Thyroid gland (tissue), 4 donors: ENCODE measurements around the gene ZBTB12. TPM values are rescaled to one million over a fixed set of nuclear protein-coding genes. Genes with fewer than 3 reads are reported as not detected.

Source experiments
- DNase-seq, 2 donors: peaks; one replicate each; pipeline ENCODE4 v3.0.0-alpha.2; 2019
- H3K27ac ChIP-seq, 3 donors: fragments of 200-600 bp; sonication (generic); 1 replicate in 2 of 3; 2 replicates in 1 of 3; pipeline ENCODE4 v1.5.1; 2016 to 2019; ENCODE audit warnings: mild to moderate bottlenecking in 1 of 3, moderate library complexity in 1 of 3
- H3K27me3 ChIP-seq: fragments of 200-600 bp; sonication (generic); one replicate; pipeline ENCODE4 v1.5.1; 2019
- H3K36me3 ChIP-seq, 2 donors: fragments of 200-600 bp; sonication (generic); one replicate each; pipeline ENCODE4 v1.5.1; 2016 to 2019
- H3K4me1 ChIP-seq, 2 donors: fragments of 200-600 bp; sonication (generic); one replicate each; pipeline ENCODE4 v1.5.1; 2017 to 2019
- H3K4me3 ChIP-seq, 3 donors: fragments of 200-600 bp; sonication (generic); replicated peaks in 1 of 3; 1 replicate in 2 of 3; 2 replicates in 1 of 3; pipeline ENCODE4 v1.5.1; 2016; ENCODE audit warnings: mild to moderate bottlenecking in 1 of 3
- H3K9me3 ChIP-seq: fragments of 200-600 bp; sonication (generic); one replicate; pipeline ENCODE4 v1.5.1; 2017
- CTCF ChIP-seq, 6 experiments: fragments of 200-600 bp in 3 of 6; fragments of 450-650 bp in 3 of 6; sonication (generic) in 3 of 6; IDR thresholded peaks; one replicate each; pipeline ENCODE4 v1.5.1; 2016 to 2019; ENCODE audit warnings: antibody characterized with exemption in 6 of 6, mild to moderate bottlenecking in 2 of 6, inconsistent platforms in 1 of 6, moderate library complexity in 1 of 6
- POLR2A ChIP-seq, 2 donors: fragments of 450-650 bp; IDR thresholded peaks; one replicate each; pipeline ENCODE4 v1.6.1; 2017; ENCODE audit warnings: antibody characterized with exemption in 2 of 2, mild to moderate bottlenecking in 2 of 2, moderate library complexity in 1 of 2
- WGBS, 2 donors: methylation state at CpG; one replicate each; pipeline ENCODE4 v1.1.5; 2017; 5-methylcytosine and 5-hydroxymethylcytosine counted together
- intact Hi-C: fragments of 100-400 bp; cut with DNase I; formaldehyde crosslinking; loops from one replicate; pipeline ENCODE4 v1.15.1; 2023
- total RNA-seq, 4 donors: library from RNA; depleted of rRNA; stranded (reverse); fragments of >200 nt; gene quantifications; one replicate each; pipeline ENCODE4 v1.2.3, GENCODE V29; 2016

The ZBTB12 gene
- total RNA-seq, 4 donors from 2014 or later = 0.94 to 2.9 (median 1.5) TPM

- peaks cover 49 to 79% of the 10 kb centered on the region in 2 donors for H3K36me3 ChIP-seq
- no peak for DNase-seq
- TF ChIP-seq POLR2A (IDR thresholded peaks at IDR 0.05) (no peak), CTCF (IDR thresholded peaks at IDR 0.05) (no peak)
Observed at GRCh38 chr6:31886541-31886991, 15.3 kb downstream of the ZBTB12 start.

GRCh38 chr6:31884528-31885035, 17.3 kb downstream of the ZBTB12 start:
- H3K27me3 ChIP-seq = no peaks in the 10 kb centered on the region
- TF ChIP-seq CTCF (IDR thresholded peaks at IDR 0.05) (no peak), POLR2A (IDR thresholded peaks at IDR 0.05) (no peak)
- no peak overlapping the region for H3K27ac ChIP-seq
- intact Hi-C loops = no loop called here
- no peak for DNase-seq
- 85 to 95% methylated on average over 4 to 20 of the region's 22 CpGs for WGBS, 2 donors
- H3K4me3 ChIP-seq = no peak overlapping the region
- peaks cover 65 to 77% of the 10 kb centered on the region in 2 donors for H3K36me3 ChIP-seq
- H3K4me1 ChIP-seq = no peaks in the 10 kb centered on the region
- H3K9me3 ChIP-seq = no peaks in the 10 kb centered on the region

More at GRCh38 chr6:31886541-31886991, 15.3 kb downstream of the ZBTB12 start:
- Histone ChIP-seq H3K9me3 (no peaks in the 10 kb centered on the region), H3K27me3 (no peaks in the 10 kb centered on the region), H3K4me3 (no peak overlapping the region), H3K27ac (no peak overlapping the region), H3K4me1 (no peaks in the 10 kb centered on the region)
- intact Hi-C loops = no loop called here
- 93 to 94% methylated on average over 13 to 17 of the region's 18 CpGs for WGBS, 2 donors

- TF ChIP-seq POLR2A (IDR thresholded peaks at IDR 0.05) (no peak), CTCF (IDR thresholded peaks at IDR 0.05) (no peak)
- Histone ChIP-seq H3K4me3 (no peak overlapping the region), H3K27me3 (no peaks in the 10 kb centered on the region), H3K9me3 (no peaks in the 10 kb centered on the region), H3K27ac (no peak overlapping the region), H3K4me1 (no peaks in the 10 kb centered on the region), H3K36me3 (peaks cover 65 to 69% of the 10 kb centered on the region in 2 donors)
- no peak for DNase-seq
- WGBS, 2 donors = 93 to 94% methylated on average over 11 to 12 of the region's 12 CpGs
- intact Hi-C loops = no loop called here
Observed at GRCh38 chr6:31883676-31884075, 18.2 kb downstream of the ZBTB12 start.

GRCh38 chr6:31882344-31882743, 19.5 kb downstream of the ZBTB12 start:
- 83 to 93% methylated on average over 3 to 6 of the region's 6 CpGs for WGBS, 2 donors
- Histone ChIP-seq H3K4me1 (peaks cover 3 to 9% of the 10 kb centered on the region in 2 donors), H3K36me3 (peaks cover 53 to 59% of the 10 kb centered on the region in 2 donors), H3K9me3 (no peaks in the 10 kb centered on the region), H3K4me3 (no peak overlapping the region), H3K27me3 (no peaks in the 10 kb centered on the region), H3K27ac (no peak overlapping the region)
- DNase-seq = no peak
- TF ChIP-seq POLR2A (IDR thresholded peaks at IDR 0.05) = no peak
- TF ChIP-seq CTCF (IDR thresholded peaks at IDR 0.05) = no peak
- intact Hi-C loops = no loop called here

- TF ChIP-seq POLR2A (IDR thresholded peaks at IDR 0.05) = no peak
- TF ChIP-seq CTCF (IDR thresholded peaks at IDR 0.05) = no peak
- no peaks in the 10 kb centered on the region for H3K27me3 ChIP-seq
- no peak overlapping the region for H3K27ac ChIP-seq
- intact Hi-C loops = no loop called here
- WGBS, 2 donors = 87 to 92% methylated on average over 9 of the region's 9 CpGs
- no peak for DNase-seq
- no peaks in the 10 kb centered on the region for H3K9me3 ChIP-seq
- no peak overlapping the region for H3K4me3 ChIP-seq
- H3K36me3 ChIP-seq = peaks cover 44 to 49% of the 10 kb centered on the region in 2 donors
- H3K4me1 ChIP-seq = peaks cover 3 to 10% of the 10 kb centered on the region in 2 donors
Observed at GRCh38 chr6:31881136-31881859, 20.6 kb downstream of the ZBTB12 start.
